Body of pancreas (tissue), 4 donors: ENCODE results near the gene CLNK.

Experiments
- POLR2A ChIP-seq, 3 donors: fragments of 450-650 bp; IDR thresholded peaks; one replicate each; pipeline ENCODE4 v1.6.1; 2016; ENCODE audit warnings: antibody characterized with exemption in 3 of 3, mild to moderate bottlenecking in 2 of 3
- TF ChIP-seq, protein P1 (sequence below), 7 experiments: fragments of 450-650 bp in 4 of 7; fragments of 200-600 bp in 3 of 7; sonication (generic) in 3 of 7; IDR thresholded peaks; one replicate each; pipeline ENCODE4 v1.5.1; 2016 to 2019; ENCODE audit warnings: antibody characterized with exemption in 7 of 7

DNA sequence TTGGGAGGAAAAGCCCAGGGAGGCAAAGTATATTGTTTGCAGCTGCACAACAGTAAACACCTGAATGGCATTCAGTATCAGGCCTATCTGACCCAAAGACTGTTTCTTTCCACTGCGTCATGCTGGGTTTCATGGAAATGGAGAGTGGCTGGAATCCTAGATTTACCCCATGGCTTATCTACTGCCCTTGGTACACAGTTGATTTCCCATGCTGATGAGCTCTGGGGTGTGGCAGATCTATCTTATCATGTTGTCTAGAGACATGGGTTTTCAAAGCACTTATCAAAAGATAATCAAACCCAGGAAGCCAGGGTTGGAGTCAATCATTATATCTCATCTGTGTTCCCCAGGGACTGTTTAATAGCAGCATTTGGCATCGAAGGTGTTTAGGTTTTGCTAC is 72.1 kb downstream of the CLNK start:
- TF ChIP-seq, protein P1, sequence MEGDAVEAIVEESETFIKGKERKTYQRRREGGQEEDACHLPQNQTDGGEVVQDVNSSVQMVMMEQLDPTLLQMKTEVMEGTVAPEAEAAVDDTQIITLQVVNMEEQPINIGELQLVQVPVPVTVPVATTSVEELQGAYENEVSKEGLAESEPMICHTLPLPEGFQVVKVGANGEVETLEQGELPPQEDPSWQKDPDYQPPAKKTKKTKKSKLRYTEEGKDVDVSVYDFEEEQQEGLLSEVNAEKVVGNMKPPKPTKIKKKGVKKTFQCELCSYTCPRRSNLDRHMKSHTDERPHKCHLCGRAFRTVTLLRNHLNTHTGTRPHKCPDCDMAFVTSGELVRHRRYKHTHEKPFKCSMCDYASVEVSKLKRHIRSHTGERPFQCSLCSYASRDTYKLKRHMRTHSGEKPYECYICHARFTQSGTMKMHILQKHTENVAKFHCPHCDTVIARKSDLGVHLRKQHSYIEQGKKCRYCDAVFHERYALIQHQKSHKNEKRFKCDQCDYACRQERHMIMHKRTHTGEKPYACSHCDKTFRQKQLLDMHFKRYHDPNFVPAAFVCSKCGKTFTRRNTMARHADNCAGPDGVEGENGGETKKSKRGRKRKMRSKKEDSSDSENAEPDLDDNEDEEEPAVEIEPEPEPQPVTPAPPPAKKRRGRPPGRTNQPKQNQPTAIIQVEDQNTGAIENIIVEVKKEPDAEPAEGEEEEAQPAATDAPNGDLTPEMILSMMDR (IDR thresholded peaks at IDR 0.05), result no peak
- no peak for TF ChIP-seq POLR2A (IDR thresholded peaks at IDR 0.05)
